Stimulated activated CD4-positive, alpha-beta T cell treated with anti-CD3 and anti-CD28 coated beads, Interleukin-4, amount 100 ng/mL, for 48 hours (primary cell): Measurements from ENCODE around the gene FOXG1.

Experiments used
- DNase-seq, 2 donors: peaks; one replicate each; pipeline ENCODE4 v3.0.0-alpha.2; 2020; ENCODE audit warnings: low read depth in 2 of 2

Gene FOXG1

GRCh38 chr14:28776482-28777266, 10.1 kb downstream of the FOXG1 start:
- DNase-seq, result no peak

- no peak for DNase-seq
These were observed 11.0 kb downstream of the FOXG1 start for GRCh38 chr14:28777471-28778137.

GRCh38 chr14:28778138-28779117, 11.8 kb downstream of the FOXG1 start:
- no peak for DNase-seq

- no peak for DNase-seq
These were observed 12.9 kb downstream of the FOXG1 start for GRCh38 chr14:28779456-28779855.

- DNase-seq, result no peak
These were observed 14.5 kb downstream of the FOXG1 start for GRCh38 chr14:28780843-28781820.

- no peak for DNase-seq
These were observed 15.7 kb downstream of the FOXG1 start for GRCh38 chr14:28782301-28782700.

- DNase-seq, result no peak
These were observed 17.1 kb downstream of the FOXG1 start for GRCh38 chr14:28783664-28784063.

- DNase-seq, result no peak
These were observed 17.8 kb downstream of the FOXG1 start for GRCh38 chr14:28784096-28785048.

- no peak for DNase-seq
These were observed 18.7 kb downstream of the FOXG1 start for GRCh38 chr14:28785096-28785952.

- DNase-seq, result no peak
These were observed 40.9 kb downstream of the FOXG1 start for GRCh38 chr14:28807518-28807917.

- DNase-seq, result no peak
These were observed 47.2 kb downstream of the FOXG1 start for GRCh38 chr14:28813810-28814209.
